SIG-M5 treated with dmso at 0.1 percent for 504 hours (cell line): ENCODE measurements around the gene GPR146.

Experiments
- DNase-seq: peaks from one replicate; lab custom pipeline; 2025; ENCODE audit not compliant: unreplicated experiment; lab: John Stamatoyannopoulos, UW

The GPR146 gene

DNA sequence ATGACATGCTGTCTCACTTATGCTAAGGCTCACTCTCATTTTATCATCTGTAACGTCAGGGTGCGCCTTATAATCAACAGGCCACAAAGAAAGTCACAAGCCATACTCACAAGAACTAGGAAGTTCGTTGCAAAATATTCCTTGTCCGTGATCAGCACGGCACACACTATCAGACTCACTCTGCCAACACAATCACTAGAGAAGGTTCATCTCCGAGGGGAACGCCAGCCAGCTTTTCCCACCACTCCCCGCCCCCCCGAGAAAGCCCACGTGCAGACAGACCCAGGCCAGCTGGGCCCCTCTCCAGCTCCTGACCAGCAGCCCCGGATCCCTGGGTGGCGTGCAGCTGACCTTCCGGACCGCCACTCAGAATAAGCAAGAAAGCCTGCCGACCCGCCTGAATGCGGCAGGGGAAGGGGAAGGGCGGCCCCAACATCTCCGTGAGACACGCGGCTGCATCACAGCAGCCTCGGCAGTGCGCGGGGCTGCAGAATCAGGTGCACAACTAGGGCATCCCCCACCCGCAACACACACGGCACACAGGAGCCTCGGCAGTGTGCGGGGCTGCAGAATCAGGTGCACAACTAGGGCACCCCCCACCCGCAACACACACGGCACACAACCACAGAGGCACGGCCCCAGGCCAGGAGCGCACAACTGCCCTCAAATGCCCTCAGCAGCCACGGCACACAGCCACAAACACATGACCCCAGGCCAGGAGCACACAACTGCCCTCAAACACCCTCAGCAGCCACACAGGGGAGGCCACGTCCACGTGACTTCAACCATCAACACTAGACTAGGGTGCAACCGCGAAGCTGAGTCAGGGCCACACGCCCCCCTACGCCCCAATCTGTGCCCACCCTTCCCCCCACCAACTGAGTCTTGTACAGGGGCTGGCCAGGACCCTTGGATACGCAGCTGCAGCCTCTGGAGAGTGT lies 2.5 kb upstream of the GPR146 start:
- no peak for DNase-seq

DNA sequence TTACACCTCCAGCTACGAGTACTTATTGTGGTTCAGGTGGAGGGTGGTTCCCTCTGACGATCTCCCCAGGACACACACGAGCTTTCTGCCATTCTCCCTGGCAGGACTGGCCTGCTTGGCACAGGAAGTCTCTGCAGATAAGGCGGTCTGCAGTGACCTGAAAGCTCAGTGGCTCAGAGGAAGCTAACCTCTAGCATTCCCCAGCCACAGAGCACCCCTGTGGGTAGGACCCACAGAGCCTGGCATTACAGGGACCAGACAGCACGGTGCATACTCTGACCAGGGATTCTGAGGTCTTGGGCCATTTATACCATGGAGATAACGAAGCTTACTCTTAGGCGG lies 1.9 kb upstream of the GPR146 start:
- no peak for DNase-seq

DNA sequence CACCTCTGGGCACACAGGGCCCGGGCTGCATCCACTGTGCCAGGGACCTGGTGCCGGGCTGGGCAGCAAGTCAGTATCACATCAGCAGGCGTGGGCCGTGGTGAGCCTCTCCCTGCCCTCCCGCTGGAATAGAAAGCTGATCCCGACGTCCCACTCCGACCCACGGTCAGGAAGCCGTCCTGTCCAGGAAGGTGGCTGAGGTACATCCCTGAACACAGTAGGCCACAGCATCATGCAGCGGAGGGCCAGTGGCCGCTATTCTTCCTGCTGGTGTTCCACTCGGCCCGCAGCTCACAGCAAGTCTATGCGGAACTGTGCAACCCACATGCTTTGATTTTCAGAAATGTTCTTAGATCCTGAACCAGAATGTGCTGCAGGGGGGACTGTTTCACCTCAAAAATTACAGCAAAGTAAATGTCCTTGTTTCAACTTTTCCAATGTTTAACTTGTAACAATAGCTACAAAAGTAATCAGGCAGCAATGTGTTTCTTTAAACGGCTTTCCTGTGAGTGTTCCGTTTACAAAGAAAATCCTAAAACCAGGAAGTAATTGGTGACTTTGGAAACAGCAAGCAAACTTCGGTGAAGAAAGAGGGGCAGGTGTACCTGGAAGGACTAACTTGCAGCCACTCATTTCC lies 676 bp upstream of the GPR146 start:
- no peak for DNase-seq

DNA sequence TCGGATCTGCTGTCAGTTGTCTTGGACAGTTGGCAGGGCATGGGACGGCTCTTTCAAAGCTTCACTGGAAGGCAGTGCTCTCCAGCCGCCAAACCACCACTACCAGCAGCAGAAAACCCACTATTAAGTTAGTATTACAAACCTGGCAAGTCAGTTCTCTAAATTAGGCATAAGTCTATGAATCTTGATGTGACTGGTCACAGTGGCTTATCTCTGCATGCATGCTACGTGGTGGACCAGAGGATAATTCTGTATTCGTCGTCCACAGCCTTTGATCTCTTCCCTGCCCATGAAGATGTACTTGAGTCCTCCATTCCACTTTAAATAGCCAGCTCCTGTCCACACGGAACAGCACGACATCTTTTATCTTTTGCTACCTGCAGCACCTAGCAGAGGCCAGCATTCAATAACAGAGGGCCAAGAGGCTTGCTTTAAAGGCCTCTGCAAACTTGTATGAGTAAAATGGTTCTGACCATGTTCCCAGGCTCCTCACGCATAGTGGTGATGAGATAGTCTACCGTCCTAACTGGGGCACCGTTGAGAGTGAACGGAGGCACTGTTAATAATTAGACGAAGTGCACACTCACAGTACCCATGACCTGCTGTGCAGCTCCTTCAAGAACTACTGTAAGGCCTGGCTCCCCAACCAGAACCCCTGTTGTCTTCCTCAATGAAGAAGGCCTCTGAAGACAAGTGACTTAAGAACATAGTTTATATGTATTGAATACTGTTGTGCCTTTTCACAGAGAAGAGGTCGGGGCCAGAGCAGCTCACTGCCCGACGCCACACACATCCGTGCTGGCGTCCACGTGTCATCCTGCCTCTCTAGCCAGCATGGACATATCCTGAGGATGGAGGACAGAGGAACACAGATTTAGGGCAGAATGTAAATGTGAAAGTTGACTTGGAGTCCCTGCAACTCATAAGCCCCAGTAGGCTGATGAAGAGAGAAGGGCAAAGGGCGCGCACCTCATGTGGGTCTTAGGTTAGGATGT lies 1.0 kb downstream of the GPR146 start:
- no peak for DNase-seq

DNA sequence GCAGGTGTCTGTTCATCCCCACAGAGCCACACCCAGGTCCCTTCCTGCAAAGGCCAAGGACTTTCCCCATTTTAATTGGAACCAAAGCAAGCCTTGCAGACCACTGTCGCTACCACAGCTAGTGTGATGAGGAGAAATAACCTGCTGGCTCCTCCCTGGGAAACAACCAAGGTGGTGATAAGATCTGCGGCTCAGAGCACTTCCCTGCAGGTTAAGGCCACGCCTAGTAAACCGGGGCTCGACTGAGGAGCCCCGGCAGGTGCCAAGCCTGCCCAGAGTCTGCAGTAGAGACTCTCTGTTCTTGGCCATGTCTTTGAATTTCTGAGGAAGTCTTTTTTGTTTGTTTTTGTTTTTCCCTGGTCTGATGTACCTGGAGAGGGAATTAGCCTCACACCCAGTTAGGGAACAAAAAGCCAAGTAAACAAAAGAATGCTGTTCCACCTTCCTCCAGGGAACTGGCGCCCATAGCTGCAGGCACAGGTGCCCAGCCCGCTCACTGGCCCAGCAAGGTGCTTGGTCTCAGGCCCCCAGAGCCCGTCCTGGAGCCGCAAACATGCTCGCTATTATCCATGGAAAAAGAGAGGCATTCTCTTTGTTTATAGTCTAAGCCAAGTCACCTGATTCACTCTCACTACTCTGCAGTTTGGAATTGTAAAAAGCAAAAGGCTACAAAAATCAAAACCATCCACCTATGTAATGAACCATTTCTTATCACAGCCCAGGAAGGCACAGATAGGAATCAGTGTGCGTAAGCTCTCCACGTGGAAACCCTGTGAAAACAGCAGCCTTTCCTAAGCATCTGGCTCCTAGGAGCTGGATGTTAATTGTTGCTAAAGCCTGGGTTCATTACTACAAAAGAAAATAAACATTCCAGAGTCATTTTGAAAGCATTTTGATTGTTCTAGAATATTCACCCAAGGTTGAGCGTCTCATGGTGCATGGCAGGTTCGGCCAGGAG lies 2.7 kb downstream of the GPR146 start:
- DNase-seq = peak; percentile 52

DNA sequence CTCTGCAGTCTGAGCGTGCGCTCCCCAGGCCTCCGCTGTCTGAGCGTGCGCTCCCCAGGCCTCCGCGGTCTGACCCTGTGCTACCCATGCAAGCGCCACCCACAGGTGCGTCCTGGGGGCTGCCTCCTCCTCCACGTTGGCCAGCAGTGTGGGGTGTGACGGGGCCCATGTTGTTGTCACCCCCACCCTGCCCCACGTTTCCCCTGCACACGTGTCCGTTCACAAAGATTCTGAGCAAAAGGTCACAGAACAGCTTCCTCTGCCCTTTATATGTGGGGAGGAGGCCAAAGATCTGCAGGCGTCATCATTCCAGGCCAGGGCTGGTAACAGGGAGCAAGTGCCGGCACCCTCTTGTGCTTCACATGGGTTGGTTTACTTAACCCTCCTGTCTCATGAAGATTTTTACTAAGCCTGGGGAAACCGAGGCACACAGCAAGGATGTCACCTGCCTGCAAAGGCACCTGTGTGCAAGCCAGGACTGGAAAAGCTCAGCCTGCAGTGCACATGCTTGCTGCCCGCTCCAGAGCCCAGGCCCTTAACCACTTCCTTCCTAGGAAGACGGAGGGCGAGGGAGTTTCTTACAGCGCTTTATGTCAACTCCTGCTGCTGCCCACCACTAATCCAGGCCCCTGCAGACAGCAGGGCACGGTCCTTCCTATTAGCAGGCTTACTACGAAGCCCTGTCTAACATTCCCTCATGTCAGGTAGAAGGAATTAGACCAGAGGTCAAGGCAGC lies 4.8 kb downstream of the GPR146 start:
- no peak for DNase-seq

DNA sequence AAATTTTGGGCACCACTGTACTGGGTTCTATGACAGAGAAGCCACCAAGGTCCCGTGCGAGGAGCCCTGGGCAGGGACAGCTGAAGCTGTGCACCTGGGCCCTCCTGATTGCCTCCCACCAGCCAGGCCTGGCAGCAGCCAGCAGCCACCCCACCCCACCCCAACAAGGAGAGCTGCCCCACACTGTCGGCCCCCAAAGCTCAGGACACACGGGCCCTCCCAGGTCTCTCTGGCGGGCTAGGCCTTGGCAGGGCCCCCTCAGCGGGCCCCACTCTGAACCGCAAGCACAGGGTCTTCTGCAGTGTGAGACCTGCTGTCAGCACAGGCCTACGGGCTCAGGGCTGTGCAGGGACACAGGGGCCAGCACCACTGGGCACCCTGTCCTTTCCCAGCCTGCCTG lies 5.5 kb downstream of the GPR146 start:
- no peak for DNase-seq

DNA sequence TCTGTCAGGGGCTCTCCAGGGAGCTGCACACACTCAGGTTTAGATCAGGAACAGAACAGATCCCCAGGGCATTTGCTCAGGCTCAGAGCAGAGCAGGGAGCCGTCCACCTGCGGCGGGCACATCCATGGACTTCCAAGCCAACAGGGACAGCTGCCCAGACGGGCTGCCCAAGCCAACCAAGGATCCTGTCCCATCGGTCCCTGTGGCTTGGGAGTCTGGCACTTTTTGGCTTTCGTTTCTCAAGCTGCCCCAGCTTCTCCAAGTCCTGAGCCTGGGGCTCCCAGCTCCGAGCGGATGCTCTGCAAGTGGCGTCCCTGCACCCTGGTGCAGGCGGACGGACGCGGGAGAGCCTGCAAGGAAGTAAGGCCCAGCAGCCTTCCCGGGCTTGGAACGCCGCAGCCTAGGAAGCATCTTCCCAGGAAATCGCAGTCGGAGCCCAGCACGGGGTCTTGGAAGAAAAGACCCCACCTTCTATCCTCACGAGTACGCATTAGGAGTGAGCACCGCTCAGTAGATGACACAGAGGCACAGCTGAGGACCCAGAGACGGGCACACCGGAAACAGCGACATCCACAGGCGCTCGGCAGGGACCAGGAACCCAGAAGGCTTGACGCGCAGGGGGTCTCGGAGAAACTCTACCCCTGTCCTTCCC lies 6.0 kb downstream of the GPR146 start:
- DNase-seq = no peak

DNA sequence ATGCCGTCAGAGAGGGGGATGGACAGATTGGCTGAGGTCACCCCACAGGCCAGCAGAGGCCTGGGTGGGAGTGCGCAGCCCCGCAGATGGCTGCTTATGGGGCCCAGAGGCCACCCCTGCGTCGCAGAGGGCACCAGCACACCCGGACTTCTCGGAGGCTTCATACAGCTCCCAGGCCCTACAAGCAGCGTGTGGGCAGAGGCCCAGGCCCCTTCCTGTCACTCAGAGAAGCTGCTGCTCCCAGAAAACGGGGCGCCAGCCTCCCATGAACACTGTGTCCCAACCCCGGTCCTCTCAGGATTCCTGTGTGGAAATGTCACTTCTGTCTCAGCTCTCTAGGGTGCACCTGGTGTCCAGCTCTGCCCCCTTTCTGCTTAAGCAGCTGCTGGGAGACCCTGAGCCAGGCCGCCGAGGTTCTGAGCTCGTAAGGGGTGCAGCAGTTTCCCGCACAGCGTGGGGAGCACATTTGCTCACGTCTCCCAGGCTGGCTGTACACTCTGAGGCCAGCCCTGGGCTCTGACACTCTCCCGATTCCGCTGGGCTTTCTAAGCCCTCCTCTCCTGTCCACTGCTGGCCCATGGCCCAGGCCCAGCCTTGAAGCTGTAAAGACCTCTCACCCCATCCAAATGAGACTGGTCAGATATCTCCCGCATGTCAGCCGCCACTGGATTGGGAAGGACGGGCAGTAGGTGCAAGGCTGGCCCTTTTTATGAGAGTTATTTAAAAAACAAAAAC lies 6.8 kb downstream of the GPR146 start:
- no peak for DNase-seq

DNA sequence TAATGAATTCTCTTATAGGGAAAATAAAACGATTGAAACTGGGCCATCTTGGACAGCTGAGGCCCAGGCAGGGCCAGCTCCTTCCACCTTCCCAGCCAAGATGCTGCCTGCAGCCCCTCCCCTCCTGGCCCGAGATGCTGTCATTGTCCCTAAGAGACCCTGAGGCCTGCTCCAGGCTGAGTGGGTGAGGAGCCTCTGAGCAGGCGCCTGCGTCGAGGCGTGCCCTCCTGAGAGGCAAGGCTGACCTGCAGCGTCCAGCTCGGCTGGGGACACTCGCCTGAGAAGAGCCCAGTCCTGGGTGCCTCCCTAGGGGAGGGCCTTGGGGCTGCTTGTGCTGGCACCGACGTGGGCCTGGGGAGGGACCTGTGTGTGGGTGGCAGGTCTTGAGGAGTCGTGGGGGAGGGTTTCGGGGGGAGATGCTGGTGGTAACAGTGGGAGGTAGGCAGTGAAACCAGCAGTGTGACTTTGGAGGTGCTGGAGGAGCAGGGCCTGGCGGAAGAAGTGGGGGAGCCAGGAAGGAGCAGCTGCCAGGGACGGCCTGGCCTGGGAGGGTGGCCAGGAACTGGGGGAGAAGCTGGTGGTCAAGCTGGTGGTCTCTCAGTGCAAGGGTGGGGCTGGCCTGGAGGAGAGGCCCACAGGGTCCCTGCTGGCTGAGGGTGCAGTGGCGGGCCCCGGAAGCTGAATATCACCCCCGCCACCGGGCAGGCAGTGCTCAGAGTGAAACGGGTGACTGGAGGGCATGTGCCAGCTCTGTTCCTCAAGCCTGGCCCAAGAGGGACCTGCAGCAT lies 7.9 kb downstream of the GPR146 start:
- DNase-seq = no peak

DNA sequence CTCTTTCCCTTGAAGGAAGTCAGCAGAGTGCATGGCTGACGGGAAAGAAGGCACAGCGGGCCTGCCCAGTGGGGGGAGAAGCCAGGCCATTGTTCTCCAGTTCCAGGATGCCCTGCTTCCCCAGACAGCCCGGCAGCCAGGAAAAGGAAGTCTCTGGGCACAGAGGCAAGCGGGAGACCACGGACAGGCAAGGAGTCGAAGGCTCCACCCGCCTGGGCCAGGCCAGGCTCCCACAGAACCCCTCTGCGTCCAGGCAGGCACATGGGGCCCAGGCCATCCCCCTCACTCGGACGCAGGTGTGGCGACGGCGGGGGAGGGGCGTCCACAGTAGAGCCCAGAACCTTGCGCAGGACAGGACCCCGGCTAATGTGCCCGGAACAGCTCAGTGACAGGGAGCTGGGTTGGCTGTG lies 8.7 kb downstream of the GPR146 start:
- no peak for DNase-seq

DNA sequence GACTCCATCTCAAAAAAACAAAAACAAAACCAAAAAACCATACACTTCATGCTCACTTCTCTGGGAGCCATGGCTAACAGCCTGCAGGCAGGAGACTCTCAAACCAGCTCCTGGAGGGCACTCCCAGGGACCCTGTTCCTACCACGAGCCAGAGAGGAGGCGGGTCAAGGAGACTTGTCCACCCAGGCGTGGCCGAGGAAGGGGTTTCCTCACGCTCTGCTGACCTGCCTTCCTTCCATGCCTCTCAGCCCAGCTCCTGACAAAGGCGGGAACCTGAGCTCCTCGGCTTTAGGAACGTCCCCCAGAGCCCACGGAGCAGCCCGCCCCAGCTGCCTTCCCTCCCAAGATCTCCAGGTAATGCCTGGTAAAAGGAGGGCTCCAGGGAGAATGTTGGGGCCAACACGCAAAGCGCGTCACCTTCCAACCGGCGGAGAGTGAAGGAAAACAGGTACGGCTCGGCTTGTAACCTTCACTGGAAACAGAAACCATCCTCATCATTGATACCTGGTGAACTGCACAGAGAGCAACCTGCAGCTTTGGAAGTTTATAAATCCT lies 9.5 kb downstream of the GPR146 start:
- no peak for DNase-seq

DNA sequence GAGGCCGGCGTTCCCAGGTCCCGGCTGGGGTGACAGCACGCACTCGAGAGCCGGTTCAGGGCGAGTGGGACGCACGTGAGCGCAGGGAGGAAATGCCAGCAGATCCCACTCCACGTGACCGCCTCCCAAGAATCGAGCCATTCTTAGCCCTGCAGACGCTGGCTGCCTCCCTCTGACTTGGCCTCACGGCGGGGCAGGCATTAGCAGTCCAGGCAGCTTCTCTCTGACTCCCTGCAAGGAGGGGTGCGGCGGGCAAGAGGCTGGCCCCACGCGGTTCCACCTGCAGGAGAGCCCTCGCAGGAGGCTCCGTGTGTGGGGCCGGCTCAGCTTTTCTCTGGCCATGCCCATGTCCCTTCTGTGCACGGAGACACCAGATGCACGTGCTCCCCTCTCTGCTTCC lies 10.1 kb downstream of the GPR146 start:
- DNase-seq = no peak

DNA sequence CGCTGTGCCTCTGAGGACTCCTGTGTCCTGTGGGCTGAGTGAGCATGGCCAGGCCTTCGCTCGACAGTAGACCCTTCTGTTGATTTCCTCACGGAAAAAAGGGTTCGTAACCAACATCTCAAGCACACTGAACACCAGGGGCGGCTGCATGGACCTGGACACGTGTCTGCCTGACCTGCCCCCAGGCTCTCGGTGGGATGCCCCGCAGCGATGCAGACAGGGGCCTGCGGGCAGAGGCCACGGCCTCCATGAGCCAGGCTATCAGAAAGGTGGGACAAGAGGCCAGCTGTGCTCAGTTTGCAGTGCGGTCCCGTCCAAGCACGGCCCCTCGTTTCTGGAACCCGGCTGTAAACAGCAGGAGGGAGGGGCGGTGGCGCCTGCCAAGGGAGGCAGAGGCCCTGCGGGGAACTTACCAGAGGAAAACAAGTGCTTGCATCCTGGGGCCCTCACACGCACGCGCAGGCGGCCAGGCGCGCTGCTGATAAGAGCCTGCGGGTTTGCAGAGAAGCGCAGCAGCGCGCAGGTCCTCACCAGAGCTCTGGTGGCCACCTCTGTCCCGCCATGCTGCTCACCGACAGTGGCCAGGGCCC lies 10.6 kb downstream of the GPR146 start:
- DNase-seq = no peak

DNA sequence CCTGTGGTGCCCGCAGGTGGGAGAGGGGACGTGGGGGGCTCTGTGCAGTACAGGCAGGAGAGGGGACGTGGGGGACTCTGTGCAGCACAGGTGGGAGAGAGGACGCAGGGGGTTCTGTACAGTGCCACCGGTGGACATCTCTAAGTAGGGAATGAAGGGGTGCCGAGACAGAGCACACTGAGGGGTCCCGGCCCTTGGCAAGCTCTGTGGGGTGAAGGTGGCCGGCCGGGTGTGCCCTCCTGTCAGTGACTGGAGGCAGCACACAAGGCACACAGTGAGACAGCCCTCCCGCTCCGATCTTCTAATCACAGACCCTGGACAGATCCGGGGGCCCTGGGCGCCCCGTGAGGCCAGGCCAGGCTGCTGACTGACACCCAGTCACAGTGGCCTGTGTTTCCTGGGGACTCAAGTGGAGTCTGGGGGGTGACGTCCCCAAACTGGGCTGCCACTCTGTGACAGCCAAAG lies 11.2 kb downstream of the GPR146 start:
- no peak for DNase-seq

DNA sequence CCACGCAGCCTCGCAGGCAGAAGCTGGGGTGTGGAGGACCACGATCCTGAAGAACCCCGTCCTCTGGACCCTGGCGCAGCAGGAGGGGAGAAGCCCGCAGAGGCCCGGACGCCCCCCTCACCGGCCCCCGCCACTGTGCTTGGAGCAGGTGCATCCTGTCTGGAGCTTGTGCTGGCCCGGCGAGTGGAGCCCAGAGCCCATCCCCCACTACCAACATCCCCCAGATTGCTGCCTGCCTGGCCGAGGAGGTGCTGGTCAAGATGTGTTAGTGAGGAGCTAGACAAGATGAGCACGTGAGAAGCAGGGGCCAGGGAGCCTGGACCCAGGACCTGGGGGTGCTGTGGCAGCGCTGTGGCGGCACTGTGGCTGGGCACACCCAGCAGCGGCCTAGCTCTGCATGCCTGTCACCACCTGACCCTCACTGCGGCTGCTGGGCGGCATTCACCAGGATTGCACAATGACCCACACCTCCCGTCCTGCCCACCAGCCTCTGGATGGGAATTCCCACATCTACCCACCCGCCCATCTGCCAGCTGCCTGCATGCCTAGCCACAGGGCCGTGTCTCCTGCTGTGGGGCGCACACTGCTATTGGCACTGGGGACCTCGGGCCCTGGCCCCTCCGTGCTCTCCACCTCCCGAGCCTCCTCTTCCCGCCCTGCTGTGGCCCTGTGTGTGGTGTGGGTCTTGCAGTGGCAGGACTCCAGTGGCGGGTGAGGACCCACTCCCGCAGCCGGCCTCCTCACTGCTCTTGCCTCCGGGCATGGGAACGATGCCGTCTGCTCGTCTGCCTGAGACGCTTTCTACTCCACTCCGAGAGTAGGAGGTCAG lies 11.8 kb downstream of the GPR146 start:
- DNase-seq = no peak
